HG02763 (cell line): ENCODE data around the gene ILKAP.

Source experiments
- ATAC-seq: cut with Tn5 transposase; IDR thresholded peaks from one replicate; pipeline ENCODE4 v1.9.1; 2021; ENCODE audit warnings: mild to moderate bottlenecking, moderate library complexity; ENCODE audit not compliant: unreplicated experiment

ILKAP gene

GRCh38 chr2:238126338-238126737, 77.2 kb downstream of the ILKAP start:
- ATAC-seq, result no peak

DNA sequence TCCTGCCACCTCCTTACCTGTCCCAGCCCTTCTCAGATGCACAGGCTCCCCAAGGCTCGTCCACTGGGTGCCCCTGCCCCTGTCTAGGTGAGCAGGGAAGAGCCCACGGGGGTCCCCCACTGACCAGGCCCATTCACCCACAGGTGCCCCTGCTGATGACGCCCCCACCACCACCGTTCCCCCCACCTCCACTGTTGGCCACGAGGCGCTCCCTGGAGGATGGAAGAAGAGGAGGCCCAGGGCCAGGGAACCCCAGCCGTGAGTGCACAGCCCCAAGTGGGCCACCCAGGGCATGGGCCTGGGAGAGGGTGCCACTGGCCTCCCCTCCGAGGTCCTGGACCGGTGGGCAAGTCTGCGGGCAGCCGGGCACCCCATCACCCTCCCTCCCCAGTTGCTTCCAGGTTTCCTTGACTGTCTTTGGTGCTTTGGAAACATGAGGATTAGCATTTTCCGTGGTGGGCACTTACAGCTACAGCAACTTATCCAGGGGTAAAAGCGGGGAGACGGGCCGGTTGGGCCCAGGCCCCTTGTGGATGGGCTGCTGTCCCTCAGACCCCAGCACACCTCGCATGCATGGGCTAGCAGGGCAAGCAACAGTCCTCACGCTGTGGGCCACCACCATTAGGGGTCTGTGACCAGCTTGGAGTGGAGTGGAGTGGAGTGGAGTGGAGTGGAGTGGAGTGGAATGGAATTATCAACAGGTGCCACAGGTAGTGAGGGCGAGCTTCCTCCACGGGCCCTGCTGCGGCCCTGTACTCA, 78.2 kb downstream of the ILKAP start:
- no peak for ATAC-seq

DNA sequence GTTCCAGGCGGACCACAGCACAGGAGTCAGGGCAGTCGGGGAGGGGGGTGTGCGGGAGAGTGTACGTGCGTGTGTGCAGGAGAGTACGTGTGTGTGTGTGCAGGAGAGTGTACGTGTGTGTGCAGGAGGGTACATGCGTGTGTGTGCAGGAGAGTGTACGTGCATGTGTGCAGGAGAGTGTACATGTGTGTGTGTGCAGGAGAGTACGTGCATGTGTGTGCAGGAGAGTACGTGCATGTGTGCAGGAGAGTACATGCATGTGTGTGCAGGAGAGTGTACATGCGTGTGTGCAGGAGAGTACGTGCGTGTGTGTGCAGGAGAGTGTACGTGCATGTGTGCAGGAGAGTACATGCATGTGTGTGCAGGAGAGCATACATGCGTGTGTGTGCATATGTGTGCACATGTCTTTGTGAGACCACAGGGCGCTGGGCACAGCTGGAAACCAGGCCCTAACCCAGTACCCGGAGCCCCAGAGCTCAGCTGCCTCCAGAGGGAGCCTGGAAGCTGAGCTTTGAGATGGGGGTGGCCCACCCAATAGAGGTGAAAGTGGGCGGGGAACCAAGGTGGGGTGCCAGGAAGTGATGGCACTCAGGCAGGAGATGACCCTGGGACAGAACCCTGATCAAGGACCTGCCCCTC, 78.9 kb downstream of the ILKAP start:
- ATAC-seq, result no peak

DNA sequence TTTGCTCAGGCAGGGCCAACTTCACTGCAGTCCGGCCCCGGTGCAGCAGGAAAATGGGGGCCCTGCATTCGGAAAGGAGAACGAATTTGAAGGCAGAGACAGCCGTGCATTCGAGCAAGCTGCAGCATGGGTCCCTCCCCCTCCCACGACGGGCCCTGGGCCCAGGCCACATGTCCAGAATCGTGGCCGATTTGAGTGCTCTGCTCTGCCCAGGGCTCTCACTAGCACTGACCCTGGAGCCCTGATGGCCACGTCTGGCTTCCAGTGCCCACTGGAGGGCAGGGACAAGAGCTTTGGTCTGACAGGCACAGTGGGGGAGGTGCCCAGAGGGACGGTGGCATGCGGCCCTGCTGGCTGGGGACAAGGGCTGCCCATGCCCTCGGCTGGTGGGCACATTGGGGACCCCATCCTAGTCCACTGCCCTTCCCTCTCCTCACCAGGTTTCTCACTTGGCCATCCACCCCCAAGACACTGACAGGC, 79.5 kb downstream of the ILKAP start:
- ATAC-seq, result no peak

DNA sequence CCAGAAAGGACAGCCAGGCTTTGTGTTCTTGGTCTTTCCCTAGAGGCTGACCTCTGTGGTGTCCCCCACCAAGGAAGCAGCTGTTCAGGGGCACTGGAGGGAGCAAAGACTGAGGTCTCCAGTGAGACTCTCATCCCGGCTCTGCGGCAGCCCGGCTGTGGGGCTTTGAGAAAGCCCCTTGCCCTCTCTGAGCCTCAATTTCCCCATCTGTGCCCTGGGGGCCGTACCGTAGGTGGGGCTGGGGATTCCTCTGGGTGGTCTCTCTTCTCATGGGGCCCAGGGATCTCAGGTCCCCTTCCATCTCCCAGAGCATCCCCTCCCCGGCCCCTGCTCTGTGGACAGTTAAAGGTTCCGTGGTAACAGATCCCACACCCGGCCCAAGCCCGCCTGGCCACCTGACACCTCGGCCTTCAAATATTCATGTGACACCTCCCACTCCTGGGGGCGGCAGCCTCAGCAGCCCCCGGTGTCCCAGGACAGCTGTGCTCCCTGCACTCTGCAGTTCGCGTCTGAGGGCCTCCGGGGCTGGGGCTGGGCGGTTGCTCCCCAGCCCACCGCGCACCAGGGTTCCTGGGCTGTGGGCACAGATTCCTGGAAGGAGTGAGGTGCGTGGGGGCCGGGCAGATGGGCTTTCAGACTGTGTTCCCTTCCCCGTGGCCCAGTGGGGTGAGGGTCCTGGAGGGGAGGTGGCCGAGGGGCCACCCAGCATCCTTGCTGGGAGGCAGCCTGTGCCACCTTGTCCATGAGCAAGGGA, 80.1 kb downstream of the ILKAP start:
- no peak for ATAC-seq

GRCh38 chr2:238122287-238123217, 80.9 kb downstream of the ILKAP start:
- no peak for ATAC-seq

DNA sequence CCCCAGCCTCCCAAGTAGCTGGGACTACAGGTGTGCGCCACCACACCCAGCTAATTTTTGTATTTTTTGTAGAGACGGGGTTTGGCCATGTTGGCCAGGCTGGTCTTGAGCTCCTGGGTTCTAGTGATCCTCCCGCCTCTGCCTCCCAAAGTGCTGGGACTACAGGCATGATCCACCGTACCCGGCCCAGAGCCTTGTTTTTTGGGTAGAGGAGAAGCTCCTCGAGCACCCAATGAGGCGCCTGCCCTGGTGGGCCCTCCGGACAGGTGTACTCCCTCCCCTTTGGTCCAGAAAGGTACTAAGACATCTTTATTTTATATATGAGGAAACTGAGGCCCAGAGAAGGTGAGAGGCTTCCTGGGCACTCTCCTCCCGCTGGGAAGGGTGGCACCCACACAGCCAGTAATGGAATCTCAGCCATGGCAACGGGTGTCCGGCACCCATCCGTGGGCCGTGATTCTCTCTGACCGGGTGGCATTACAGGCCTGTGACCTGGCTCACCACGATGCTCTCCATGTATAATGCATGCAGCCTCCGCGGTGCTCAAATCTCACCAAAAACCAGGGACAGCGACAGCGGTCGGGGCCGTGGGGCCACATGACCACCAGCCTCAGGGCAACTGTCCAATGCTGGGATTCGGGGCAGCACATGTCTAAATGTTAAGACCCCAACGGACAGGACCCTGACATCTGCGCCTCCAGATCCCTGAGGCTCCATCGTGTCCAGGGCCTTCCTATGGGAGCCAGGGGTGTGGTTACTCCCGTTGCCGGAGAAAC, 81.8 kb downstream of the ILKAP start:
- no peak for ATAC-seq

GRCh38 chr2:238120463-238121298, 82.8 kb downstream of the ILKAP start:
- no peak for ATAC-seq
